ENCODE data around the gene TUT7. TPM values are rescaled to one million over a fixed set of nuclear protein-coding genes. Genes with fewer than 3 reads are reported as not detected.

TUT7 gene
- total RNA-seq, 1 experiment from 2014 or later = 7.8 TPM

GRCh38 chr9:86279839-86280238, 74.4 kb downstream of the TUT7 start:
- in situ Hi-C loops (cut with HindIII; ENCODE audit: low sequenced_read_pairs) = no loop called here
- DNase-seq (ENCODE audit: low spot score) = no peak

GRCh38 chr9:86277072-86277471, 77.1 kb downstream of the TUT7 start:
- DNase-seq (ENCODE audit: low spot score) = no peak
- in situ Hi-C loops (cut with HindIII; ENCODE audit: low sequenced_read_pairs) = no loop called here

- DNase-seq (ENCODE audit: low spot score) = peak; percentile 27
- in situ Hi-C loops (cut with HindIII; ENCODE audit: low sequenced_read_pairs) = no loop called here
Measured at GRCh38 chr9:86275962-86276361, 78.2 kb downstream of the TUT7 start.

GRCh38 chr9:86274821-86275643, 79.2 kb downstream of the TUT7 start:
- DNase-seq (ENCODE audit: low spot score) = peak; percentile 15
- in situ Hi-C loops (cut with HindIII; ENCODE audit: low sequenced_read_pairs) = no loop called here

GRCh38 chr9:86272221-86272620, 82.0 kb downstream of the TUT7 start:
- DNase-seq (ENCODE audit: low spot score) = no peak
- in situ Hi-C loops (cut with HindIII; ENCODE audit: low sequenced_read_pairs) = no loop called here

GRCh38 chr9:86263876-86264275, 90.3 kb downstream of the TUT7 start:
- in situ Hi-C loops (cut with HindIII; ENCODE audit: low sequenced_read_pairs) = no loop called here
- DNase-seq (ENCODE audit: low spot score) = no peak

GRCh38 chr9:86262492-86262891, 91.7 kb downstream of the TUT7 start:
- DNase-seq (ENCODE audit: low spot score) = no peak
- in situ Hi-C loops (cut with HindIII; ENCODE audit: low sequenced_read_pairs) = no loop called here

- no peak for DNase-seq (ENCODE audit: low spot score)
- in situ Hi-C loops (cut with HindIII; ENCODE audit: low sequenced_read_pairs) = no loop called here
Measured at GRCh38 chr9:86259557-86259956, 94.7 kb downstream of the TUT7 start, which contains the start of gene C9orf153. Gene C9orf153 (minus strand): TSS chr9:86259657. CDS start chr9:86229603, 30,054 bp downstream.

- peak; percentile 30 for DNase-seq (ENCODE audit: low spot score)
- in situ Hi-C loops (cut with HindIII; ENCODE audit: low sequenced_read_pairs) = no loop called here
Measured at GRCh38 chr9:86257391-86257790, 96.8 kb downstream of the TUT7 start.

- in situ Hi-C loops (cut with HindIII; ENCODE audit: low sequenced_read_pairs) = no loop called here
- DNase-seq (ENCODE audit: low spot score) = no peak
Measured at GRCh38 chr9:86256653-86257052, 97.6 kb downstream of the TUT7 start.

- no peak for DNase-seq (ENCODE audit: low spot score)
- in situ Hi-C loops (cut with HindIII; ENCODE audit: low sequenced_read_pairs) = no loop called here
Measured at GRCh38 chr9:86253577-86253976, 100.6 kb downstream of the TUT7 start.

GRCh38 chr9:86252870-86253269, 101.3 kb downstream of the TUT7 start:
- DNase-seq (ENCODE audit: low spot score) = no peak

GRCh38 chr9:86250123-86250522, 104.1 kb downstream of the TUT7 start:
- in situ Hi-C loops (cut with HindIII; ENCODE audit: low sequenced_read_pairs) = no loop called here
- DNase-seq (ENCODE audit: low spot score) = no peak

More at GRCh38 chr9:86252870-86253269, 101.3 kb downstream of the TUT7 start:
- in situ Hi-C loops (cut with HindIII; ENCODE audit: low sequenced_read_pairs) = no loop called here

GRCh38 chr9:86248746-86249145, 105.5 kb downstream of the TUT7 start:
- no peak for DNase-seq (ENCODE audit: low spot score)
- in situ Hi-C loops (cut with HindIII; ENCODE audit: low sequenced_read_pairs) = no loop called here

GRCh38 chr9:86246752-86247161, 107.5 kb downstream of the TUT7 start:
- no peak for DNase-seq (ENCODE audit: low spot score)
- in situ Hi-C loops (cut with HindIII; ENCODE audit: low sequenced_read_pairs) = no loop called here

GRCh38 chr9:86242071-86242470, 112.1 kb downstream of the TUT7 start:
- in situ Hi-C loops (cut with HindIII; ENCODE audit: low sequenced_read_pairs) = no loop called here

GRCh38 chr9:86241216-86241615, 113.0 kb downstream of the TUT7 start:
- DNase-seq (ENCODE audit: low spot score) = no peak
- in situ Hi-C loops (cut with HindIII; ENCODE audit: low sequenced_read_pairs) = no loop called here

More at GRCh38 chr9:86242071-86242470, 112.1 kb downstream of the TUT7 start:
- no peak for DNase-seq (ENCODE audit: low spot score)

- in situ Hi-C loops (cut with HindIII; ENCODE audit: low sequenced_read_pairs) = no loop called here
- DNase-seq (ENCODE audit: low spot score) = peak; percentile 16
Measured at GRCh38 chr9:86238861-86239770, 115.1 kb downstream of the TUT7 start.
